Panc1 (cell line): Measurements from ENCODE around the gene ASXL2. TPM values are rescaled to one million over a fixed set of nuclear protein-coding genes. Genes with fewer than 3 reads are reported as not detected.

Experiments
- ATAC-seq: fragments of 200-7000 bp; cut with Tn5 transposase; 2 replicates; pipeline ENCODE4 v1.9.1; 2020; ENCODE audit warnings: mild to moderate bottlenecking, moderate library complexity
- BruUV-seq: library from RNA; stranded (reverse); fragments of 400-500 nt; replicated peaks from 2 replicates; lab custom pipeline; 2021; lab: Mats Ljungman, UMichigan
- CTCF ChIA-PET: fragments of 300-600 bp; sonication (Branson Sonifier 250); formaldehyde crosslinking; loops from one replicate; lab custom pipeline; 2022; ENCODE audit warnings: antibody characterized with exemption; lab: Charles Lee
- POLR2A ChIA-PET: fragments of 300-600 bp; sonication (Branson Sonifier 250); formaldehyde crosslinking; loops from one replicate; lab custom pipeline; 2022; ENCODE audit warnings: antibody characterized with exemption; lab: Charles Lee
- DNase-seq: peaks from one replicate; pipeline ENCODE4 v3.0.0-alpha.2; 2010; ENCODE audit warnings: low read depth, low spot score
- H3K27ac ChIP-seq: 2 replicates; pipeline ENCODE4 v1.5.1; 2011; ENCODE audit warnings: mild to moderate bottlenecking, low read length, inconsistent platforms
- H3K27me3 ChIP-seq: fragments of 200-500 bp; sonication (Bioruptor generic); 2 replicates; pipeline ENCODE4 v1.6.0; 2014; ENCODE audit warnings: low read length, inconsistent platforms; ENCODE audit not compliant: control insufficient read depth, insufficient read depth
- H3K36me3 ChIP-seq: fragments of 200-500 bp; sonication (Bioruptor generic); 2 replicates; pipeline ENCODE4 v1.5.1; 2014; ENCODE audit warnings: inconsistent platforms, mild to moderate bottlenecking, low read length, moderate library complexity; ENCODE audit not compliant: control insufficient read depth, insufficient read depth
- H3K4me1 ChIP-seq: 2 replicates; pipeline ENCODE4 v1.5.1; 2011; ENCODE audit warnings: inconsistent platforms, mild to moderate bottlenecking, low read length, moderate library complexity; ENCODE audit not compliant: control insufficient read depth, insufficient read depth
- H3K4me3 ChIP-seq, 2 experiments: 2 replicates each; pipeline ENCODE4 v1.5.1; 2011 to 2012; ENCODE audit warnings: low read depth in 2 of 2, low read length in 2 of 2, mild to moderate bottlenecking in 2 of 2, inconsistent platforms in 1 of 2, moderate library complexity in 1 of 2
- H3K9me3 ChIP-seq: fragments of 200-500 bp; sonication (Bioruptor generic); 2 replicates; pipeline ENCODE4 v1.5.1; 2014; ENCODE audit warnings: low read depth, mild to moderate bottlenecking, inconsistent platforms, low read length, moderate library complexity; ENCODE audit not compliant: control insufficient read depth, insufficient read depth
- POLR2AphosphoS5 ChIP-seq: IDR thresholded peaks from 2 replicates; pipeline ENCODE4 v1.6.1; 2012; ENCODE audit warnings: mild to moderate bottlenecking, low read depth, low read length, moderate library complexity
- SIN3A ChIP-seq: IDR thresholded peaks from 2 replicates; pipeline ENCODE4 v1.6.1; 2012; ENCODE audit warnings: low read depth, mild to moderate bottlenecking, low read length, moderate library complexity, borderline replicate concordance; ENCODE audit not compliant: insufficient read depth
- TCF7L2 ChIP-seq: IDR thresholded peaks from 2 replicates; pipeline ENCODE4 v1.6.1; 2011; ENCODE audit warnings: mild to moderate bottlenecking, low read depth, low read length, inconsistent platforms
- in situ Hi-C: cut with HindIII; loops from 2 replicates; pipeline ENCODE4 v1.10.0; 2016; ENCODE audit warnings: low sequenced_read_pairs, low pct_unique_long_range_greater_than_20kb
- intact Hi-C: fragments of 100-400 bp; cut with micrococcal nuclease; formaldehyde crosslinking; loops from one replicate; pipeline ENCODE4 v1.10.0; 2022; ENCODE audit not compliant: unreplicated experiment
- total RNA-seq: library from RNA; stranded (reverse); gene quantifications from one replicate; pipeline ENCODE4 v1.2.1, GENCODE V29; 2021; ENCODE audit not compliant: unreplicated experiment
- TF ChIP-seq, protein P1 (sequence below), 2 experiments: IDR thresholded peaks; 2 replicates each; pipeline ENCODE4 v1.6.1; 2011 to 2012; ENCODE audit warnings: low read depth in 2 of 2, control low read depth in 1 of 2, low read length in 1 of 2, mild to moderate bottlenecking in 1 of 2, moderate library complexity in 1 of 2; ENCODE audit not compliant: insufficient read depth in 1 of 2
- TF ChIP-seq, protein P2 (sequence below): fragments of 450-650 bp; IDR thresholded peaks from 2 replicates; pipeline ENCODE4 v1.5.1; 2017; ENCODE audit warnings: mild to moderate bottlenecking

The ASXL2 gene
- total RNA-seq, 1 experiment from 2014 or later, result 43.4 TPM

GRCh38 chr2:25854613-25855012 lies 23.7 kb downstream of the ASXL2 start:
- CTCF ChIA-PET, result no interaction called here
- Histone ChIP-seq H3K4me1 (peaks cover 30% of the 10 kb centered on the region), H3K9me3 (no peaks in the 10 kb centered on the region), H3K27me3 (no peaks in the 10 kb centered on the region), H3K27ac (no peak overlapping the region), H3K4me3 (no peak overlapping the region), H3K36me3 (no peaks in the 10 kb centered on the region)
- TF ChIP-seq TCF7L2 (no peak), SIN3A (no peak), POLR2AphosphoS5 (no peak)
- TF ChIP-seq, protein P1, sequence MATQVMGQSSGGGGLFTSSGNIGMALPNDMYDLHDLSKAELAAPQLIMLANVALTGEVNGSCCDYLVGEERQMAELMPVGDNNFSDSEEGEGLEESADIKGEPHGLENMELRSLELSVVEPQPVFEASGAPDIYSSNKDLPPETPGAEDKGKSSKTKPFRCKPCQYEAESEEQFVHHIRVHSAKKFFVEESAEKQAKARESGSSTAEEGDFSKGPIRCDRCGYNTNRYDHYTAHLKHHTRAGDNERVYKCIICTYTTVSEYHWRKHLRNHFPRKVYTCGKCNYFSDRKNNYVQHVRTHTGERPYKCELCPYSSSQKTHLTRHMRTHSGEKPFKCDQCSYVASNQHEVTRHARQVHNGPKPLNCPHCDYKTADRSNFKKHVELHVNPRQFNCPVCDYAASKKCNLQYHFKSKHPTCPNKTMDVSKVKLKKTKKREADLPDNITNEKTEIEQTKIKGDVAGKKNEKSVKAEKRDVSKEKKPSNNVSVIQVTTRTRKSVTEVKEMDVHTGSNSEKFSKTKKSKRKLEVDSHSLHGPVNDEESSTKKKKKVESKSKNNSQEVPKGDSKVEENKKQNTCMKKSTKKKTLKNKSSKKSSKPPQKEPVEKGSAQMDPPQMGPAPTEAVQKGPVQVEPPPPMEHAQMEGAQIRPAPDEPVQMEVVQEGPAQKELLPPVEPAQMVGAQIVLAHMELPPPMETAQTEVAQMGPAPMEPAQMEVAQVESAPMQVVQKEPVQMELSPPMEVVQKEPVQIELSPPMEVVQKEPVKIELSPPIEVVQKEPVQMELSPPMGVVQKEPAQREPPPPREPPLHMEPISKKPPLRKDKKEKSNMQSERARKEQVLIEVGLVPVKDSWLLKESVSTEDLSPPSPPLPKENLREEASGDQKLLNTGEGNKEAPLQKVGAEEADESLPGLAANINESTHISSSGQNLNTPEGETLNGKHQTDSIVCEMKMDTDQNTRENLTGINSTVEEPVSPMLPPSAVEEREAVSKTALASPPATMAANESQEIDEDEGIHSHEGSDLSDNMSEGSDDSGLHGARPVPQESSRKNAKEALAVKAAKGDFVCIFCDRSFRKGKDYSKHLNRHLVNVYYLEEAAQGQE (IDR thresholded peaks at IDR 0.05; ENCODE audit: insufficient read depth in 1 of 2, low read depth in 2 of 2, low read length in 1 of 2), result no peak
- TF ChIP-seq, protein P2, sequence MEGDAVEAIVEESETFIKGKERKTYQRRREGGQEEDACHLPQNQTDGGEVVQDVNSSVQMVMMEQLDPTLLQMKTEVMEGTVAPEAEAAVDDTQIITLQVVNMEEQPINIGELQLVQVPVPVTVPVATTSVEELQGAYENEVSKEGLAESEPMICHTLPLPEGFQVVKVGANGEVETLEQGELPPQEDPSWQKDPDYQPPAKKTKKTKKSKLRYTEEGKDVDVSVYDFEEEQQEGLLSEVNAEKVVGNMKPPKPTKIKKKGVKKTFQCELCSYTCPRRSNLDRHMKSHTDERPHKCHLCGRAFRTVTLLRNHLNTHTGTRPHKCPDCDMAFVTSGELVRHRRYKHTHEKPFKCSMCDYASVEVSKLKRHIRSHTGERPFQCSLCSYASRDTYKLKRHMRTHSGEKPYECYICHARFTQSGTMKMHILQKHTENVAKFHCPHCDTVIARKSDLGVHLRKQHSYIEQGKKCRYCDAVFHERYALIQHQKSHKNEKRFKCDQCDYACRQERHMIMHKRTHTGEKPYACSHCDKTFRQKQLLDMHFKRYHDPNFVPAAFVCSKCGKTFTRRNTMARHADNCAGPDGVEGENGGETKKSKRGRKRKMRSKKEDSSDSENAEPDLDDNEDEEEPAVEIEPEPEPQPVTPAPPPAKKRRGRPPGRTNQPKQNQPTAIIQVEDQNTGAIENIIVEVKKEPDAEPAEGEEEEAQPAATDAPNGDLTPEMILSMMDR, result no peak
- in situ Hi-C loops (no loop called here), intact Hi-C loops (loop anchor here (5.0 kb wide), 2 partner anchors 83 to 293 kb away; no protein-coding TSS in a partner anchor)
- DNase-seq (no peak), ATAC-seq (0 out of 2 replicates have a peak, but pooled peaks have one; percentile 12)
- BruUV-seq, result no TSS peak
- POLR2A ChIA-PET, result interaction anchor here (0.6 to 0.8 kb wide), 2 partner anchors 24 to 1404 kb away, joined by 3 to 8 read pairs; partner anchors contain the start of gene ASXL2

DNA sequence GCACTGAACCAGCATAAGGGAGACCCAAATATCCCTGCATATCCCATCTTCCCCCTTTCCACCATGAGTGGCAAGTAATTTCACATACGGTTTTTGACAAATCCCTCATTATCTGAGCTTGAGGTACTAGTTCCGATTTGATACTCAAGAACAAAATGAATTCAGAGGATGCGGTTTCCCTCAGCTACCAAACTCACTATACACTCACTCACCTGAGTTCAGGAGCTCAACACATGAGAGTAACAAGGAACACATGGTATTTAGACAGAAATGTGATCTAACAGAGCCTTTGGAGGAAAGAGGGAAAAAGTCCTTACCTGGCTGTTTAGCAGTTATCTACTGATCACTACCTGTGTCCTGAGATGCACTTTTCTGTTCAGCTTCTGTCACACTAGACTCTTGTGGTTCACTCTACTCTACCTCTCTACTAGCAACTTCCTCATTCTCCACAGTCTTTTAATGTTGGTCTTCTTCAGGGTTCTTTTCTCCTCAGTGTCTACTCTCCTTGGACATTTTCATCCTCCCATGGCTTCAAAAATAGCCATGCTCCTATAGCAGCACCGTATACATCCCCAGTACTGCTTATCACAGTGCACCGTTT lies 25.1 kb downstream of the ASXL2 start:
- Histone ChIP-seq H3K9me3 (no peaks in the 10 kb centered on the region), H3K4me1 (peaks cover 30% of the 10 kb centered on the region), H3K36me3 (no peaks in the 10 kb centered on the region), H3K27me3 (no peaks in the 10 kb centered on the region), H3K4me3 (no peak overlapping the region), H3K27ac (peak overlapping the region; percentile 63)
- TF ChIP-seq TCF7L2 (no peak), POLR2AphosphoS5 (no peak), SIN3A (no peak)
- TF ChIP-seq, protein P2, result no peak
- TF ChIP-seq, protein P1 (IDR thresholded peaks at IDR 0.05; ENCODE audit: insufficient read depth in 1 of 2, low read depth in 2 of 2, low read length in 1 of 2), result no peak
- ChIA-PET CTCF (interaction anchor here (0.5 to 0.6 kb wide), 2 partner anchors 11 to 246 kb away, joined by 3 read pairs; no protein-coding TSS in a partner anchor), POLR2A (interaction anchor here (0.6 kb wide), 2 partner anchors 118 to 652 kb away, joined by 3 to 7 read pairs; no protein-coding TSS in a partner anchor)
- BruUV-seq, result no TSS peak
- in situ Hi-C loops, result no loop called here
- intact Hi-C loops, result loop anchor here (5.0 kb wide), 2 partner anchors 84 to 294 kb away; no protein-coding TSS in a partner anchor
- ATAC-seq, result no peak
- no peak for DNase-seq
